Measurements from ENCODE around the gene IDNK. TPM values are rescaled to one million over a fixed set of nuclear protein-coding genes. Genes with fewer than 3 reads are reported as not detected.
"Not testable (repeated sequence)": the region's sequence is repeated elsewhere in the genome, so short reads cannot be mapped to it uniquely, and the experiment has no call there.

The IDNK gene
- total RNA-seq (2014; rRNA removed; shearing (Covaris generic)) = 13.7 and 16.8 TPM in 2 replicates
- 7.5 and 17.9 TPM in 2 replicates for polyA plus RNA-seq (2014; cell fraction: nucleus; rRNA removed)

DNA sequence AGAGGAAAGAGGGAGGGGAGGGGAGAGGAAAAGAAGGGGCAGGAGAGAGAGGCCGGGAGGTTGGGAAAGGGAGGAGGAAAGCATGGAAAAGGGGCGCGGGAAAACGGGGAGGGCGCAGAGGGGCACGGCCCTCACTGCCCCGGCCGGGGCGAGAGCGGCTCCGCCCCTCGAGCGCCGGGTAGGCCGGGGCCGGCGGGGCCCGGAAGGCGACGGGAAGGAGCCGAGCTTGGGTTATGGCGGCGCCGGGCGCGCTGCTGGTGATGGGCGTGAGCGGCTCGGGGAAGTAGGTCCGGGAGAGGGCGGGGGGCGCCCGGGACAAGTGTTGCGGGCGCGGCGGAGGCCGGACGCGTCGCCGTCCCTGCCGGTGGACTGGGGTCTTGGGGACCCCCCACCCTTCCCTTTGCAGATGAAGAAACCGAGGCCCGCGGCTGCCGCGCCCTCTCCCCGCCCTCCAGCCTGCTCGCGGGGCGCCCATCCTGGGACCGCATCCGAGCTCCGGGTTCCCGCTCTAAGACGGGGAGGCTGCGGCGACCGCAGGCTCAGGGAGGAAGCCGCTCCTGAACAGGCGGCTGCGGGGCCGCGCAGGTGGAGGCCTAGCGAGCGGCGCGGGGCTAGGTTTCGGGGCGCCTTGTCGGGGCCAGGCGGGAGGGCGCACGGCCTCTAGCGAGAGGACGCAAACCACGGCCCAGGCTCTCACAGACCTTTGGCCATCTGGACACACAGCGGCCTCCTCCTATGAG is at the start of gene IDNK:
IDNK (plus strand) TSS at position 205 of the 740 bp plus-strand sequence; CDS start at position 234, 29 bp downstream.
- DNase-seq (ENCODE audit: extremely low read depth, low read depth) = peak; percentile 73

GRCh38 chr9:83574482-83574881 is 48.5 kb upstream of the IDNK start:
- DNase-seq (ENCODE audit: extremely low read depth, low read depth) = no peak

DNA sequence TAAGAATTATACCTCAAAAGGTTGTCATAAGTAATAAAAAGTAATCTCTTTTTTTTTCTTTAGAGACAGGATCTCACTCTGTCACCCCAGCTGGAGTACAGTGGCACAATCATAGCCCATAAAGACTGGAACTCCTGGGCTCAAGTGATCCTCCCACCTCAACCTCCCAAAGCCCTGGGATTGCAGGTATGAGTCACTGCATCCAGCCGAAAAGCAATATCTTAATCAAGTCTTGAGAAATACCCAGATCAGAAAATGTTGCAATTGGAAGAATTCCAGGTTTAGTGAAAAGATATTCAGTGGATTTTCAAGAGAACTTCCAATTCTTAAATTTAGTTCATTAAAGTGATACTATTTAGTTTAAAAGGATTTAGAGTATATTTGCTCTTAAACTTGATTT is 40.9 kb upstream of the IDNK start:
- no peak for DNase-seq (ENCODE audit: extremely low read depth, low read depth)

GRCh38 chr9:83583151-83584014 is 39.6 kb upstream of the IDNK start:
- DNase-seq (ENCODE audit: extremely low read depth, low read depth) = peak; percentile 49

GRCh38 chr9:83584995-83585394 is 37.9 kb upstream of the IDNK start:
- DNase-seq (ENCODE audit: extremely low read depth, low read depth) = no peak

DNA sequence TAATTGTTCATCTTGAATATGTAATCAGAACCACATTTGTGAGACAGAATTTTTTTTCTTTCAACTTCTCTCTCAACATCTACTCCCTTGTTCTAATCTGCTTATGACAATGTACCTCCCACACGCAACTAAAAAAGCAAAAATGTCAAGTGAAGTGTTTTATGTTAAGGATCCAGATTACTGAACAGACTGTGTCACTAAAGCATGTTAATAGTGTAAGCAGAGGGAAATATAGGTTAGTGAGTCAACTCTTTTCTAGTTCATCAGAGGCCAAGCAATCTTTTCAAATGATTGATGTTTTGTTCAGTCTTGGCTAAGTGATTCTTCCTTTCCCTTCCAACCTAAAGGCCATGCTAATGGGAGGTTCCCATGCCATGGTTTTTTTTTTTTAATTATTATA is 34.7 kb upstream of the IDNK start:
- DNase-seq (ENCODE audit: extremely low read depth, low read depth) = no peak

DNA sequence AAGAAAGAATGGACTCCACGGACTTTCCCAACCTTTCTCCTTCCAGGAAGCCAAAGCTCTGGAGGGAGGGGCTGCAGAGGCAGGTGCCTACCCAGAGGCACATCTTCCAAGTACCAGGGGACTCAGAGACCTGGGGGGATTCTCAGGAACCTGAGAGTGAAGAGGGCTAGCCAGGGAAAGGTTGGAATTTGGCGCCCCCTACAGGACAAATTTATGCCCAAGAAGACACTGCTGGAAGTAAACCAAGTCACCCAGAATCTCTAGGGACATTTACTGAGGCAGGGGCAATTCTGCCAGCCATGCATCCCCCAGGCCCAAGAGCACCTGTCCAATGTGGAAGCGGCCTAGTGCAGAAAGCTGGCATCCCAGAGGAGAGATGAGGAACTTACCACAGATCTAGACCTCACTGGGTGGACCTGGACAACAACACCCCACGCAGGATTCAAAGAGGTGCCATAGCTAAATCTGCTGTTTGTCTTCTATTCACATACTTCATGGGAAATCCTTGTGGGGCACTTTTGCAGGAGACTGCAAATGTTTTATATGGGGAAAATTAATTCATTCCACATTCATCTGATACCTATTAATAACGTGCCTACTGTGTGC is 25.9 kb upstream of the IDNK start:
- peak; percentile 15 for DNase-seq (ENCODE audit: extremely low read depth, low read depth)

DNA sequence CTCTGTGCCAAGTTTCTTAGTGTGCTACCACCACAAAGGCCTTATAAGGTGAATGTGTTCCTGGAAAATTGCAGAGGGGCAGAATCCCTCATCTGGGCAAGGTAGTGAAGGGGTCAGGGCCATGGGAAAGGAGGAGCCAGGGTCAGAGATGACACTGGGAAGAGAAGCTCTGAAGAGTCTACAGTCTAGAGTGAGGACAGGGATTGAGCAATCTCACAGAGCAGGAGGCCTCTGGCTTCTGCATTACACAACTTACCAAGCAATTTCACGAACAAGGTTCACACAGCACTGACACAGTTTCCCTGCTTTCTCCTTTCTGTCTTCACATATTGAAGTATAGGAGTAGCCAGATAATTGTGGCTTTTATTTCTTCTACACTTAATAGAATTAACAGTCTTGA is 24.5 kb upstream of the IDNK start:
- no peak for DNase-seq (ENCODE audit: extremely low read depth, low read depth)

DNA sequence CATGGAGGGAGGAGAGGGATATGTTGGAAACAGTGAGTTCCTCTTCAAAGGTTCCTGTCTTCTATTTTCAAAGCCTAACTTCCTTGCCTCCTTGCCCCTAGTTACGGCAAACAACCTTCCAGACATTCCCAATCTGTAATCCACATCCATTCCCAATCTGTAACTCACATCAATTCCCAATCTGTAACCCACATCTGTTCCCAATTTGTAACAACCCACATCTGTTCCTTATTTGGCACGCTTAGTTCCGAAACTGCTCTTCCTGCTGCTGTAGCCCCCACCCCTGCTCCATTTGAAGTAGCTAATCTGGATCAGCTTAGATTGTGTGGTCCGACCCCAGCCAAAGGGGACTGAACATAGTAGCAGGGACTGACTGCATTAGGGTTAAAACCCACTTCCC is 23.9 kb upstream of the IDNK start:
- no peak for DNase-seq (ENCODE audit: extremely low read depth, low read depth)

DNA sequence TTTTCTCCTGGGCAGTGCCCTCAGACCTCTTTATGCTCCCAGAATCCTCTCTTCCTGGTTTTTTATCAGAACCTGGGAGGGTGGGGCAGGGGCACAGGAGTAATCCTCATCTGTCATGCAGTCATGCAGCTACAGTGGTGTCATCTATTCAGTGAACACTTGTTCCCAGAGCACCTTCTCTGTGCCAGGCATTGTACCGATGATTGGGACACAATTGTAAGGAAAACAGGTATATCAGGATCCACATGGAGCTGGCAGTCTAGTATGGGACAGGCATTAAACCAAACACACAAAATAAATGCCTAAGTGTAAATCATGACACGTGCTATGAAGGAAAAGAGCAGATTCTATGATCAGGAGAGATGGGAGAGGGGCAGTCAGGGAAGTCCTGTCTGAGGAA is 21.5 kb upstream of the IDNK start:
- DNase-seq (ENCODE audit: extremely low read depth, low read depth) = no peak

GRCh38 chr9:83607620-83608019 is 15.3 kb upstream of the IDNK start:
- not testable (repeated sequence) for DNase-seq (ENCODE audit: extremely low read depth, low read depth)

GRCh38 chr9:83613298-83613697 is 9.6 kb upstream of the IDNK start:
- DNase-seq (ENCODE audit: extremely low read depth, low read depth) = not testable (repeated sequence)

DNA sequence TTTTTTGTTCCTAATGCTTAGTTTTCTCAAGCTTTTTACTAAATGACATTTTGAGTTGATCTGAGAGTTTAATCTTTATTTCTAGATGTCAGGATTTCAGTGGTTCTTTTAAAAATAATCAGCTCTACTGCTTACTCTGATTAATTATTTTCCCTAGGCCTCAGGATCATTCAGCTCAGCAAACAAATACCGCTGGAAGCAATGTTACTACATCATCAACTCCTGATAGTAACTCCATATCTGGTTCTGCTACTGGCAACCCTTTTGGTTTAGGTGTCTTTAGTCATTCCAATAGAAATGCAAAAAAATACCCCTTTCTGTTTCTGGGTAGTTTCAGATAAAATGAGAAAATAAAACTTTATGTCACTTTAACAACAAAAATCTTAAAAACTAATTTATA is 5.6 kb upstream of the IDNK start:
- no peak for DNase-seq (ENCODE audit: extremely low read depth, low read depth)

DNA sequence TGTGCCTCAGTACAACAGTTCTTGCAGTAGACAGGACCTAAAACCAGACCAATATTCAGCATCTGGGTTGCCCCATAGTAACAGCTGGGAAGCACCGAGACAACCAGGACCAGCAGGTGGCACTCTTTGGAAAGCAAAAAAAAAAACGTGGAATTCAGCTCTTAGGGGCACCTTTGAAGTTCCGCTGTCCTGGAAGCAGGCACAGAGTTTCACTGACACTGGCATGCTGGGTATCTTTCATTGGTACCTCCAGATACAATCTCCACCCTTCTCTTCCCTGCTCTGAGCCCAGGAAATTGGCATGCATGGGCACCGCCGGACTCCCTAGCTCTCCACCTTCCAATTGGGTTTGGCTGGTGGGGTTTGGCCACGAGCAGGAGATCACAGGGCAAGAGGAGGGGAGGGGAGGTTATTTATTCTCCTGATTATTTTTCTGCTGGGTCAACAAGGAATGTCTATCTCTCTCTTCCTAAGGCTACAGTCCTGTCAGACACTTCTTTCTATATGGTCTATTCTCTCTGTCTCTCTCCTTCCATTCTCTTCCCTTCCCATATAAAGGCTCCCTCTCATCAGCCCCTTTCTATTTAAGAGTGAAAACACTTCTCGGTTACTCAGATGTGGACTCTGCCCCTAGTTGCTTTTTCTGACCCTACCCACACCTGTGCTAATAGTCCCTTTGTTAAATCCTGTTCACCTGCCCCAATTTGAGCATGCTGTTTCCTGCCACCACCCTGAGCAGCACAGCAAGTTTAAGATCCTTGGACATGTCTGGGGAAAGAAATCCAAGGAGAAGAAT is 1.9 kb upstream of the IDNK start:
- peak; percentile 59 for DNase-seq (ENCODE audit: extremely low read depth, low read depth)

DNA sequence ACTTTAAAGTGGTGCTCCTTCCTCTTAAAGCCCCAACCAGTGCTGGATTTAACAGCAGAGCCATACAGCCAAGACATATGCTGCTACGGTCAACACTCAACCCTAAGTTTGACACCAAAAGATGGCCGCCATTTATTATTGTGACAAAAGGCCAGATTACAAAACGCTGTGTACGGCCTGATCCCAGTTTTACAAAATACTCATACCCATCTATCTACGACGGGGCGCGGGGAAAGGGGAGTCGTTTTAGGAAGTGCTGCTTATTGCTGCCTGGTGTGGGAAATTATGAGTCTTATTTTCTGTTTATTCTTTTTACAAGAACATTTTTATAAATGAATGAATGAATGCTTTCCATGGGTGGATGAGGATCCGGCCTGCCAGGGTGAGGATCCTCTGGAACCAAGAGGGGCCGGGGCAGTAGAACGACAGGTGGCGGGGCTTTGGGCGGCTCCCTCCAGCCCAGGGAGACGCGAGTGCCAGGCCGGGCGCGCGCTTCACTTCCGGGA is 457 bp upstream of the IDNK start:
- DNase-seq (ENCODE audit: extremely low read depth, low read depth) = no peak

GRCh38 chr9:83623679-83624076 is 735 bp downstream of the IDNK start:
- no peak for DNase-seq (ENCODE audit: extremely low read depth, low read depth)

DNA sequence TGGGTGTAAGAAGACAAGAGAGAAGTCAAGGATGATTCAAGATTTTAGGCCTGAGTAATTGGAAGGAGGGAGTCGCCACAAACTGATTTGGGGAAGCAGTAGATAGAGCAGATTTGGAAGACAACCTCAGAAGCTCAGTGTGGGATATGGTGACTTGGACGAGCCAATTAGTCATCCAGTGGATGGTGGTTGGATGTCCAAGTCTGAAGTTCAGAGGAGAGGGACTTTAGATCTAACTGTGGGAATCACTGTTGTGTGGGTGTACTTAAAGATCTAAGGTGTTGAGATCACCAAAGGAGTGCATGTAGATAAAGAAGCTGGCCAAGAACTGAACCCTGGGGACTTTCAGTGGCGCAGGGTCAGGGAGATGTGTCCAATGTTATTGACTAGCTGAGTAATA is 2.2 kb downstream of the IDNK start:
- no peak for DNase-seq (ENCODE audit: extremely low read depth, low read depth)

DNA sequence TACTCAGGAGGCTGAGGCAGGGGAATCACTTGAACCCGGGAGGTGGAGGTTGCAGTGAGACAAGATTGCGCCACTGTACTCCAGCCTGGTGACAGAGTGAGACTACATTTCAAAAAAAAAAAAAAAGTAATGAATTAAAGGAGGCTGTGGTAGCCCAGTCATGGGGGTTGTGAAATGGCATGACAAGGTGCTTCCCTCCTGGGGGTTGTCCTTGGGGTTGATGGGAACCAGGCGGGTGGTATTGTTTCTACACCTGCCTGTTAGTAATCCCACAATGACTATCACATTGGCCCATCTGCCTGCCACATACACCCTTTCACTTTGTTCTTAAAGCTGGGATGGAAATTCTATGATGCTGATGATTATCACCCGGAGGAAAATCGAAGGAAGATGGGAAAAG is 5.6 kb downstream of the IDNK start:
- DNase-seq (ENCODE audit: extremely low read depth, low read depth) = no peak

GRCh38 chr9:83629433-83630104 is 6.6 kb downstream of the IDNK start:
- no peak for DNase-seq (ENCODE audit: extremely low read depth, low read depth)

DNA sequence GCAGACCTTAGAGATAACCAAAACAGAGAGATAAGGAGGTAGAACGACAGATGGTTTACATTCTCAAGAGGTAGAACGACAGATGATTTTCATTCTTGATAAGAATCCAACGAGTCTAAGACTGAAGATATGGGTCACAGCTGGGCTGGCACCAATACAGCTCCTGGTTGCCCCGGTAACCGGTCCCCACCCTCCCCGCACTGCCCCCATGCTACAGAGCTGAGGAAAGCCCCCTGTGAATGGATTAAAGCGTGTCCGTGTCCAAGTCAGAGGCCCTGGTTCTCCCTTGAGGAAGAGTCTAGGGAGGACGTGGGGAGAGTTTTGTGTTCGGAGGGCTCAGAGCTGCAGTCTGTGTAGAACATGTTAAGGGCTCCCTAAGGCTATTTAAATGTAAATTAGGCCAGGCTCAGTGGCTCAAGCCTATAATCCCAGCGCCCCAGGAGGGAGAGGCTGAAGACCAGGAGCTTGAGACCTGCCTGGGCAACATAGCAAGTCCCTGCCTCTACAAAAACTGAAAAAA is 8.1 kb downstream of the IDNK start:
- DNase-seq (ENCODE audit: extremely low read depth, low read depth) = no peak
